DND-41 (cell line): ENCODE measurements around the gene KIF5A.

Experiments used
- CTCF ChIP-seq: IDR thresholded peaks from 2 replicates; pipeline ENCODE4 v1.5.1; 2012; ENCODE audit warnings: borderline replicate concordance, low read length, moderate library complexity, mild to moderate bottlenecking; ENCODE audit not compliant: poor library complexity, severe bottlenecking; ENCODE audit errors: extremely low read depth
- EZH2 ChIP-seq: IDR thresholded peaks from 3 replicates; pipeline ENCODE4 v1.6.1; 2012; ENCODE audit warnings: borderline replicate concordance, low read depth, mild to moderate bottlenecking, moderate library complexity, low read length, inconsistent platforms; ENCODE audit not compliant: severe bottlenecking

- TF ChIP-seq CTCF (no peak), EZH2 (no peak)
These were observed 1.9 kb downstream of the KIF5A start for GRCh38 chr12:57551637-57552305.
